ENCODE measurements around the gene SH3TC2. TPM values are rescaled to one million over a fixed set of nuclear protein-coding genes. Genes with fewer than 3 reads are reported as not detected.

Gene SH3TC2
- total RNA-seq, 1 experiment from 2014 or later = 38.8 TPM

DNA sequence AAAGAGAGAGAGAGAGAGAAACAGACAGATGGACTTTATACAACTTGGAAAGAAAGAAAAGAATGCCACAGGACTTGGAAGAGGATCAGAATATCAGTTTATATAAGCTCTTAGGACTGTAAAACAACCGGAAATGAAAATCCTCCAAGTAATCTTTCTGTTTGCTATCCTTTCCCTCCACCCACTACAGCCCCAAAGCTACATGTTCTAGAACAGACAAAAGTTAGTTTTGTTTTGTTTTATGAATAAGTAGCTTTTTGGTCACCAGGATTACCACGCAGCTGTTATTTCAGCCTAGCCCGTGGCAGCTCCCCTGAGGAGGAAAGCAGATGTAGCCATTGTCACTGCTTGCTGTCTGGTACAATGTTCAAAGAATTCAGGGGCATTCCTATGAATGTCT, 66.6 kb downstream of the SH3TC2 start:
- Histone ChIP-seq H3K79me2 (ENCODE audit: low read depth) (no peaks in the 10 kb centered on the region), H3K4me3 (no peak overlapping the region), H3K9me2 (ENCODE audit: insufficient read depth) (no peaks in the 10 kb centered on the region), H3K4me1 (replicated peaks; ENCODE audit: insufficient read depth) (peaks cover 34% of the 10 kb centered on the region), H3K9me3 (ENCODE audit: insufficient read depth, low read depth) (no peaks in the 10 kb centered on the region), H3K36me3 (ENCODE audit: low read depth) (no peaks in the 10 kb centered on the region; the same call in 1 of the 2 replicates), H3K4me2 (no peak overlapping the region), H3K27me3 (ENCODE audit: insufficient read depth, low read depth) (no peaks in the 10 kb centered on the region), H3F3A (ENCODE audit: insufficient read depth, low read depth) (peaks cover 1% of the 10 kb centered on the region; the same call in 1 of the 2 replicates), H4K20me1 (ENCODE audit: insufficient read depth) (no peaks in the 10 kb centered on the region), H3K27ac (no peak overlapping the region), H2AFZ (no peak overlapping the region)
- intact Hi-C loops (cut with micrococcal nuclease; ENCODE audit: unreplicated experiment) = no loop called here
- ChIA-PET POLR2A (ENCODE audit: unreplicated experiment) (no interaction called here), CTCF (interaction anchor here (0.6 to 1.8 kb wide), 4 partner anchors 39 to 478 kb away, joined by 3 to 7 read pairs (median 4); no protein-coding TSS in a partner anchor)
- DNase-seq = no peak
- TF ChIP-seq, protein P1, sequence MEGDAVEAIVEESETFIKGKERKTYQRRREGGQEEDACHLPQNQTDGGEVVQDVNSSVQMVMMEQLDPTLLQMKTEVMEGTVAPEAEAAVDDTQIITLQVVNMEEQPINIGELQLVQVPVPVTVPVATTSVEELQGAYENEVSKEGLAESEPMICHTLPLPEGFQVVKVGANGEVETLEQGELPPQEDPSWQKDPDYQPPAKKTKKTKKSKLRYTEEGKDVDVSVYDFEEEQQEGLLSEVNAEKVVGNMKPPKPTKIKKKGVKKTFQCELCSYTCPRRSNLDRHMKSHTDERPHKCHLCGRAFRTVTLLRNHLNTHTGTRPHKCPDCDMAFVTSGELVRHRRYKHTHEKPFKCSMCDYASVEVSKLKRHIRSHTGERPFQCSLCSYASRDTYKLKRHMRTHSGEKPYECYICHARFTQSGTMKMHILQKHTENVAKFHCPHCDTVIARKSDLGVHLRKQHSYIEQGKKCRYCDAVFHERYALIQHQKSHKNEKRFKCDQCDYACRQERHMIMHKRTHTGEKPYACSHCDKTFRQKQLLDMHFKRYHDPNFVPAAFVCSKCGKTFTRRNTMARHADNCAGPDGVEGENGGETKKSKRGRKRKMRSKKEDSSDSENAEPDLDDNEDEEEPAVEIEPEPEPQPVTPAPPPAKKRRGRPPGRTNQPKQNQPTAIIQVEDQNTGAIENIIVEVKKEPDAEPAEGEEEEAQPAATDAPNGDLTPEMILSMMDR (conservative IDR thresholded peaks at IDR 0.05) = no peak
- TF ChIP-seq EZH2 (IDR thresholded peaks at IDR 0.05; ENCODE audit: low read depth) = no peak
- no TSS peak for BruUV-seq (replicated peaks)

DNA sequence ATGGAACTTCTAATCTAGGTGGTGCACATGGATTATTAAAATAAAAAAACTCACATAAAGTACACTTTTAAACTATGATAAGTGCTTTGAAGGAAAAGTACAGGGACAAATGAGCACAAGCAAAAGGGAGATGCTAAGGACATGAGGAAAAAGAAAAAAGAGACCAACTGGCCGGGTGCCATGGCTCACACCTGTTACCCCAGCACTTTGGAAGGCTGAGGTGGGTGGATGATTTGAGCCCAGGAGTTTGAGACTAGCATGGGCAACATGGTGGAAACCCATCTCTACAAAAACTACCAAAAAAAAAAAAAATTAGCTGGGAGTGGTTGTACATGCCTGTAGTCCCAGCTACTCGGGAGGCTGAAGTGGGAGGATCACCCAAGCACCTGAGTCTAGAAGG, 67.1 kb downstream of the SH3TC2 start:
- no peak overlapping the region for H3K4me2 ChIP-seq
- CTCF ChIA-PET = interaction anchor here (0.6 to 1.8 kb wide), 3 partner anchors 40 to 479 kb away, joined by 3 to 7 read pairs (median 5); no protein-coding TSS in a partner anchor
- no peaks in the 10 kb centered on the region for H3K9me2 ChIP-seq (ENCODE audit: insufficient read depth)
- H3K4me3 ChIP-seq = no peak overlapping the region
- H3K79me2 ChIP-seq (ENCODE audit: low read depth) = no peaks in the 10 kb centered on the region
- no peak for DNase-seq
- TF ChIP-seq, protein P1 (conservative IDR thresholded peaks at IDR 0.05) = no peak
- TF ChIP-seq EZH2 (IDR thresholded peaks at IDR 0.05; ENCODE audit: low read depth) = no peak
- intact Hi-C loops (cut with micrococcal nuclease; ENCODE audit: unreplicated experiment) = no loop called here
- H3K4me1 ChIP-seq (replicated peaks; ENCODE audit: insufficient read depth) = peaks cover 33% of the 10 kb centered on the region
- H3K27me3 ChIP-seq (ENCODE audit: insufficient read depth, low read depth) = no peaks in the 10 kb centered on the region
- no TSS peak for BruUV-seq (replicated peaks)
- POLR2A ChIA-PET (ENCODE audit: unreplicated experiment) = interaction anchor here (0.5 kb wide), 1 partner anchor 242 kb away, joined by 3 read pairs; no protein-coding TSS in a partner anchor
- no peak overlapping the region for H3K27ac ChIP-seq
- no peaks in the 10 kb centered on the region for H4K20me1 ChIP-seq (ENCODE audit: insufficient read depth)
- H3F3A ChIP-seq (ENCODE audit: insufficient read depth, low read depth) = no peaks in the 10 kb centered on the region
- no peaks in the 10 kb centered on the region for H3K9me3 ChIP-seq (ENCODE audit: insufficient read depth, low read depth)
- H3K36me3 ChIP-seq (ENCODE audit: low read depth) = no peaks in the 10 kb centered on the region; the same call in 1 of the 2 replicates
- H2AFZ ChIP-seq = no peak overlapping the region

DNA sequence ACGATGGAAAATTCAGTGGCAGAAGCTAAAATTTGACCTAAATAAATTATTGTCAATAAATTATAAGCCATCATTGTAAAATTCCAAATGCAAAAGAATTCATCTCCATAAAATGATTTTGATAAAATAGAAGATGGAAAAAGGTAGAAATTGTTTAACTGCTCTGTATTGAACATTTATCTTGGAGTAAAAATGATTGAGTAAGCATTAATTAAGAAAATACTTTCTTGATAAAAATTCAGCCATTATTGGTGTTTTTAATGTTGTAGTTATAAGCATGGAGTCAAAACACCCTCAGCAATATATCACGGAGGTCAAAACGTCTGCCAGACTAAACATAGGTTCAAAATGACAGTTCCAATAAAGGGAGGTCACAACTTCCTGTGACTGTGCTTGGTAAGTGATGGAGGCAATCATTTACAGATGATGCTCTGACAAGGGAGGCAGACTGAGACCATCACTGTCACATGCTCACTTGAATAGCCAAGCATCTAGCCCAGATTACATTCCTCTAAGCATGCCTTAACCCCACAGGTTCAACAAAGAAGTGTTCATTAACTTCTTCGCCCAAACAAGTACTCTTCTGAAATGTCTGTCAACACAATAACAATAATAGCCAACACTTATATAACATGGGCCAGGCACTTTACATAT, 69.5 kb downstream of the SH3TC2 start:
- no peak overlapping the region for H2AFZ ChIP-seq
- TF ChIP-seq, protein P1 (conservative IDR thresholded peaks at IDR 0.05) = no peak
- TF ChIP-seq EZH2 (IDR thresholded peaks at IDR 0.05; ENCODE audit: low read depth) = no peak
- H3K79me2 ChIP-seq (ENCODE audit: low read depth) = no peaks in the 10 kb centered on the region
- no peaks in the 10 kb centered on the region for H3K27me3 ChIP-seq (ENCODE audit: insufficient read depth, low read depth)
- H3K9me2 ChIP-seq (ENCODE audit: insufficient read depth) = no peaks in the 10 kb centered on the region
- no peaks in the 10 kb centered on the region for H3K9me3 ChIP-seq (ENCODE audit: insufficient read depth, low read depth)
- no peak for DNase-seq
- H3K4me3 ChIP-seq = no peak overlapping the region
- peaks cover 19% of the 10 kb centered on the region for H3K4me1 ChIP-seq (replicated peaks; ENCODE audit: insufficient read depth)
- no peaks in the 10 kb centered on the region for H4K20me1 ChIP-seq (ENCODE audit: insufficient read depth)
- intact Hi-C loops (cut with micrococcal nuclease; ENCODE audit: unreplicated experiment) = no loop called here
- ChIA-PET POLR2A (ENCODE audit: unreplicated experiment) (no interaction called here), CTCF (no interaction called here)
- no peak overlapping the region for H3K4me2 ChIP-seq
- no peaks in the 10 kb centered on the region for H3F3A ChIP-seq (ENCODE audit: insufficient read depth, low read depth)
- no peaks in the 10 kb centered on the region for H3K36me3 ChIP-seq (ENCODE audit: low read depth)
- H3K27ac ChIP-seq = no peak overlapping the region
- BruUV-seq (replicated peaks) = no TSS peak

Data from PC-9 (cell line).